ENCODE results near the gene SCAI.

The SCAI gene

DNA sequence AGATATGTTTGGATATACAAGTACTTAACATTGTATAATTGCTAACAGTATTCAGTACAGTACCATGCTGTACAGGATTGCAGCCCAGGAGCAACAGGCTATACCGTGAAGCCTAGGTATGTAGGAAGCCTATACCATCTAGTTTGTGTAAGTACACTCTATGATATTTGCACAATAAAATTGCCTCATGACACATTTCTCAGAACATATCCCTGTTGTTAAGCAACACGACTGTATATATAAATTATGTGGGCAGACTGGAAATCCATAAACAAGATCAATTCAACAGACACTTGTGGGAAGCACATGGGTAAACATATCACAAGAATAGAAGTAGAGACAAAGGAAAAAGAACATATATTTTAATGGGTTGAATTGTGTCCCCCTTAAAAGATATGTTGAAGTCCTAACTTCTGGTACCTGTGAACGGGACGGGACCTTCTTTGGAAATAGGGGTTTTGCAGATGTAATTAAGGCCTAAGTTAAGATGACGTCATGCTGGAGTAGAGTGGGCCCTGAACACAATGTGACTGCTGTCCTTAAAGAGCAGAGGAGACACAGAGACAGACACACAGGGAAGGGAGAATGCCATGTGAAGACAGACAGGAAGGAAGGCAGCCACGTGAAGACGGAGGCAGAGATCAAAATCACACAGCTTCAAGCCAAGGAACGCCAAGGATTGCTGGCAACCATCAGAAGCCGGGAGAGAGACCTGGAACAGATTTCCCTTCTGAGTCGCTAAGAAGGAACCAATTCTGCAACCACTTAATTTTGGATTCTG, 76.3 kb downstream of the SCAI start:
- no peak overlapping the region for H3K4me3 ChIP-seq (ENCODE audit: control insufficient read depth, low read depth, low read length)
- no peak for DNase-seq (ENCODE audit: low read depth)
- no peak for TF ChIP-seq CTCF (IDR thresholded peaks at IDR 0.05; ENCODE audit: control insufficient read depth, insufficient read depth, low read depth, low read length, missing control alignments)

DNA sequence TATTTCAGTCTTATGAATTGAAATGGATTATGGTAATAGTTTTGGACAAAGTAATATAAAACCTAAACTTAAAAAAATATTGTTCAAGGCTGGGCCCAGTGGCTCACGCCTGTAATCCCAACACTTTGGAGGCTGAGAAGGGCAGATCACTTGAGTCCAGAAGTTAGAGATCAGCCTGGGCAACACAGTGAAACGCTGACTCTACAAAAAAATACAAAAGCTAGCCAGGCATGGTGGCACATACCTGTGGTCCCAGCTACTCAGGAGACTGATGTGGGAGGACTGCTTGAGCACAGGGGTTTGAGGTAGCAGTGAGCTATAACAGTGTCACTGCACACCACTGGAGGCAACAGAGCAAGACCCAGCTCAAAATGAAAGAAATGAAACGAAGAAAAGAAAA, 81.9 kb downstream of the SCAI start:
- TF ChIP-seq CTCF (IDR thresholded peaks at IDR 0.05; ENCODE audit: control insufficient read depth, insufficient read depth, low read depth, low read length, missing control alignments) = no peak
- H3K4me3 ChIP-seq (ENCODE audit: control insufficient read depth, low read depth, low read length) = no peak overlapping the region
- no peak for DNase-seq (ENCODE audit: low read depth)

- no peak for DNase-seq (ENCODE audit: low read depth)
- H3K4me3 ChIP-seq (ENCODE audit: control insufficient read depth, low read depth, low read length) = no peak overlapping the region
- no peak for TF ChIP-seq CTCF (IDR thresholded peaks at IDR 0.05; ENCODE audit: control insufficient read depth, insufficient read depth, low read depth, low read length, missing control alignments)
Observed at GRCh38 chr9:125049212-125050049, 93.9 kb downstream of the SCAI start.

- no peak for DNase-seq (ENCODE audit: low read depth)
- TF ChIP-seq CTCF (IDR thresholded peaks at IDR 0.05; ENCODE audit: control insufficient read depth, insufficient read depth, low read depth, low read length, missing control alignments) = no peak
Observed at GRCh38 chr9:125043631-125044030, 99.7 kb downstream of the SCAI start.

GRCh38 chr9:125043148-125043547, 100.2 kb downstream of the SCAI start:
- H3K4me3 ChIP-seq (ENCODE audit: control insufficient read depth, low read depth, low read length) = no peak overlapping the region
- DNase-seq (ENCODE audit: low read depth) = no peak
- no peak for TF ChIP-seq CTCF (IDR thresholded peaks at IDR 0.05; ENCODE audit: control insufficient read depth, insufficient read depth, low read depth, low read length, missing control alignments)

More at GRCh38 chr9:125043631-125044030, 99.7 kb downstream of the SCAI start:
- H3K4me3 ChIP-seq (ENCODE audit: control insufficient read depth, low read depth, low read length) = no peak overlapping the region

DNA sequence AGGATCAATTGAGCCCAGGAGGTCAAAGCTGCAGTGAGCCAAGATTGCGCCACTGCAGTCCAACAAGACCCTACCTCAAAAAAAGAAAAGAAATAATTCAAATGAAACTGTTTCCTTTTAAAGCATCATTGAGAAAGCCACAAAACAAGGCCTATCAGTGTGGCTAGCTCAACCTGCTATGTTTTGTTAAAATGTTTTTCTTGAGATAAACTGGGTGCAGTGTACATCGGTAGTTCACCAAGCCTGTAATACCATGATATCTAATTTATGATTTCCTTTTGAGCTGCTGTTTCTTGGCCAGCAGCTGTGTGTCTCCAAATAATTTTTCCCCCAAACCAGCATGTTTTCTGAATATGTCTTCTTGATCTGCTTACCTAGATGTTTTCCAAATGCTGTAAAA, 105.2 kb downstream of the SCAI start:
- TF ChIP-seq CTCF (IDR thresholded peaks at IDR 0.05; ENCODE audit: control insufficient read depth, insufficient read depth, low read depth, low read length, missing control alignments) = no peak
- DNase-seq (ENCODE audit: low read depth) = no peak
- H3K4me3 ChIP-seq (ENCODE audit: control insufficient read depth, low read depth, low read length) = no peak overlapping the region

All from AG09309 (cell line).